PC-9 (cell line): Measurements from ENCODE around the gene FREM3. TPM values are rescaled to one million over a fixed set of nuclear protein-coding genes. Genes with fewer than 3 reads are reported as not detected.
"Not testable (repeated sequence)": the region's sequence is repeated elsewhere in the genome, so short reads cannot be mapped to it uniquely, and the experiment has no call there.

ENCODE experiments used
- BruUV-seq: library from RNA; stranded (reverse); fragments of 400-500 nt; replicated peaks from 2 replicates; lab custom pipeline; 2021; lab: Mats Ljungman, UMichigan
- CTCF ChIA-PET: fragments of 300-600 bp; sonication (Branson Sonifier 250); formaldehyde crosslinking; loops from one replicate; lab custom pipeline; 2022; ENCODE audit warnings: antibody characterized with exemption; lab: Charles Lee
- POLR2A ChIA-PET: fragments of 300-600 bp; sonication (Branson Sonifier 250); formaldehyde crosslinking; loops from one replicate; lab custom pipeline; 2022; ENCODE audit warnings: antibody characterized with exemption; ENCODE audit not compliant: unreplicated experiment; lab: Charles Lee
- DNase-seq, 2 experiments: peaks; one replicate each; pipeline versions ENCODE4 v3.0.0 to v3.0.0-alpha.2; 2015 to 2022; ENCODE audit warnings: mixed read lengths in 1 of 2
- H2AFZ ChIP-seq: fragments of 200-600 bp; sonication (generic); 2 replicates; pipeline ENCODE4 v1.8.1; 2017; ENCODE audit warnings: antibody characterized with exemption
- H3F3A ChIP-seq: fragments of 200-600 bp; sonication (generic); 2 replicates; pipeline ENCODE4 v1.8.1; 2017; ENCODE audit warnings: antibody characterized with exemption, mild to moderate bottlenecking, low read depth; ENCODE audit not compliant: insufficient read depth
- H3K27ac ChIP-seq: fragments of 200-600 bp; sonication (generic); 2 replicates; pipeline ENCODE4 v1.6.1; 2016; ENCODE audit warnings: mixed run types
- H3K27me3 ChIP-seq: fragments of 200-600 bp; sonication (generic); 2 replicates; pipeline ENCODE4 v1.6.1; 2016; ENCODE audit warnings: low read depth, mixed run types; ENCODE audit not compliant: insufficient read depth
- H3K36me3 ChIP-seq: fragments of 200-600 bp; sonication (generic); 2 replicates; pipeline ENCODE4 v1.6.1; 2016; ENCODE audit warnings: low read depth, mixed run types
- H3K4me1 ChIP-seq: fragments of 200-600 bp; sonication (generic); replicated peaks from 2 replicates; pipeline ENCODE4 v1.6.1; 2016; ENCODE audit warnings: mixed run types; ENCODE audit not compliant: insufficient read depth
- H3K4me2 ChIP-seq: fragments of 200-600 bp; sonication (generic); 2 replicates; pipeline ENCODE4 v1.6.1; 2017; ENCODE audit warnings: mixed run types
- H3K4me3 ChIP-seq: fragments of 200-600 bp; sonication (generic); 2 replicates; pipeline ENCODE4 v1.6.1; 2016; ENCODE audit warnings: mixed run types
- H3K79me2 ChIP-seq: fragments of 200-600 bp; sonication (generic); 2 replicates; pipeline ENCODE4 v1.6.1; 2017; ENCODE audit warnings: low read depth, mixed run types
- H3K9me2 ChIP-seq: fragments of 200-600 bp; sonication (generic); 2 replicates; pipeline ENCODE4 v1.8.1; 2017; ENCODE audit warnings: mild to moderate bottlenecking; ENCODE audit not compliant: insufficient read depth
- H3K9me3 ChIP-seq: fragments of 200-600 bp; sonication (generic); 2 replicates; pipeline ENCODE4 v1.8.1; 2016; ENCODE audit warnings: low read depth; ENCODE audit not compliant: insufficient read depth
- H4K20me1 ChIP-seq: fragments of 200-600 bp; sonication (generic); 2 replicates; pipeline ENCODE4 v1.8.1; 2017; ENCODE audit not compliant: insufficient read depth
- CTCF ChIP-seq: fragments of 200-600 bp; sonication (generic); conservative IDR thresholded peaks from 2 replicates; pipeline ENCODE4 v1.6.1; 2017; ENCODE audit warnings: mixed run types, antibody characterized with exemption, mild to moderate bottlenecking, moderate library complexity
- EZH2 ChIP-seq: fragments of 200-600 bp; sonication (generic); IDR thresholded peaks from 2 replicates; pipeline ENCODE4 v1.8.0; 2017; ENCODE audit warnings: antibody characterized with exemption, low read depth
- intact Hi-C: fragments of 100-400 bp; cut with micrococcal nuclease; formaldehyde crosslinking; loops from one replicate; pipeline ENCODE4 v1.10.0; 2022; ENCODE audit not compliant: unreplicated experiment
- total RNA-seq: library from RNA; stranded (reverse); gene quantifications from 2 replicates; pipeline ENCODE4 v1.2.3, GENCODE V29; 2021

FREM3 gene
- total RNA-seq, 1 experiment from 2014 or later, result not detected

- BruUV-seq, result no TSS peak
- intact Hi-C loops, result no loop called here
- POLR2A ChIA-PET, result no interaction called here
Observed at GRCh38 chr4:143693856-143694255, 6.6 kb downstream of the FREM3 start.

DNA sequence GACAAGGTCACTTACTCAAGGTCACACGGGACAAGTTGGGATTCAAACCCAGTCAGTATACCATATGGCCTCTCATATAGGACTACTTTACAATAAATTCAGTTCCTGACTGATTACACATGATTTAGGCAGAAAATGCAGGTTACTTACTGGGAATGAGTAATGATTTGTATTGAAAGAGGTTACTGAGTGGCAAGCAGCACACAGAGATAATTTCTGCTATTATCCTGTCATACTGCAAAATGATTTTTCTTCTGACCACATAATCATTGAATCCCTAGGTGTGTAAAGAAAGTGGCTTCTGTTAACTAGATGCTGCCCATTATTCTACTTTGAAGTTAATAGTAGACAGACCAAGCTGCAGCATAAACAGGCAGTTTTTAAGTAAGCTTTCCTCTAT, 8.2 kb downstream of the FREM3 start:
- no peaks in the 10 kb centered on the region for H3F3A ChIP-seq
- no peaks in the 10 kb centered on the region for H3K36me3 ChIP-seq
- POLR2A ChIA-PET, result no interaction called here
- BruUV-seq, result no TSS peak
- H3K4me3 ChIP-seq, result no peak overlapping the region
- H3K4me1 ChIP-seq, result no peaks in the 10 kb centered on the region
- no peak overlapping the region for H2AFZ ChIP-seq
- CTCF ChIA-PET, result no interaction called here
- no peaks in the 10 kb centered on the region for H3K9me3 ChIP-seq
- H3K4me2 ChIP-seq, result no peak overlapping the region
- H4K20me1 ChIP-seq, result no peaks in the 10 kb centered on the region
- H3K9me2 ChIP-seq, result no peaks in the 10 kb centered on the region
- no peaks in the 10 kb centered on the region for H3K79me2 ChIP-seq
- TF ChIP-seq EZH2, result no peak
- TF ChIP-seq CTCF, result no peak
- no peak for DNase-seq
- no peaks in the 10 kb centered on the region for H3K27me3 ChIP-seq
- no peak overlapping the region for H3K27ac ChIP-seq
- intact Hi-C loops, result no loop called here

More at GRCh38 chr4:143693856-143694255, 6.6 kb downstream of the FREM3 start:
- Histone ChIP-seq H3F3A (no peaks in the 10 kb centered on the region), H3K4me3 (no peak overlapping the region), H3K4me2 (no peak overlapping the region), H3K36me3 (no peaks in the 10 kb centered on the region), H4K20me1 (no peaks in the 10 kb centered on the region), H3K9me3 (no peaks in the 10 kb centered on the region), H3K9me2 (no peaks in the 10 kb centered on the region), H3K27me3 (no peaks in the 10 kb centered on the region), H3K79me2 (no peaks in the 10 kb centered on the region), H3K4me1 (no peaks in the 10 kb centered on the region), H2AFZ (no peak overlapping the region), H3K27ac (no peak overlapping the region)
- CTCF ChIA-PET, result no interaction called here
- no peak for DNase-seq
- TF ChIP-seq CTCF (no peak), EZH2 (no peak)

DNA sequence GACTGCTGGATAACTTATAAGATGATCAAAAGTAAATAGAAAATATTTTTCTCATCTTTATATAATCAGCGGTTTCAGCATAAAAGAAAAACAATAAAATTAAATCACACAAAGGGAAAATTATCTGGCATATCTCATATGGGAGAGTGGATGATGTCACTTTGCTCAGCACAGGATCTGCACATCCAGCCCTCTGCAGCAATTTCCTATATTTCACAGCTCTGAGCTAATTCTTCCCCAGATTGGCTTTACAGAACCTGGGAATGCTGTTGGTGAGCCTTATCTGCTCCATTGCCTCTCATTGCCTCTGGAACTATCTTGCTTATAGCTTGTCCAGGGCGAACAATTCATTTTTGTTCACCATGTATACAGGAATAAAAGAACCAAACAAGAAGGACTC, 21.0 kb downstream of the FREM3 start:
- Histone ChIP-seq H3K36me3 (no peaks in the 10 kb centered on the region), H3K4me2 (no peak overlapping the region), H3K4me3 (no peak overlapping the region), H3K9me2 (no peaks in the 10 kb centered on the region), H4K20me1 (no peaks in the 10 kb centered on the region), H3K27me3 (no peaks in the 10 kb centered on the region), H3F3A (no peaks in the 10 kb centered on the region), H3K9me3 (no peaks in the 10 kb centered on the region), H3K27ac (no peak overlapping the region), H2AFZ (no peak overlapping the region), H3K79me2 (no peaks in the 10 kb centered on the region), H3K4me1 (no peaks in the 10 kb centered on the region)
- TF ChIP-seq EZH2 (no peak), CTCF (no peak)
- CTCF ChIA-PET, result no interaction called here
- BruUV-seq, result no TSS peak
- intact Hi-C loops, result no loop called here
- no peak for DNase-seq
- POLR2A ChIA-PET, result no interaction called here

DNA sequence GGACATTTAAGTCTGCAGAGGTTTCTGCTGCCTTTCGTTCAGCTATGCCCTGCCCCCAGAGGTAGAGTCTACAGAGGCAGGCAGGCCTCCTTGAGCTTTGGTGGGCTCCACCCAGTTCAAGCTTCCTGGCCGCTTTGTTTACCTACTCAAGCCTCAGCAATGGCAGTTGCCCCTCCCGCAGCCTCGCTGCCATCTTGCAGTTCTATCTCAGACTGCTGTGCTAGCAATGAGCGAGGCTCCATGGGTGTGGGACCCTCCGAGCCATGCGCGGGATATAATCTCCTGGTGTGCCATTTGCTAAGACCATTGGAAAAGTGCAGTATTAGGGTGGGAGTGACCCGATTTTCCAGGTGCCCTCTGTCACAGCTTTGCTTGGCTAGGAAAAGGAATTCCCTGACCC, 26.8 kb downstream of the FREM3 start:
- H2AFZ ChIP-seq, H3K9me3 ChIP-seq, H3K4me3 ChIP-seq, DNase-seq, H3K36me3 ChIP-seq, H3K4me1 ChIP-seq, intact Hi-C loops, H3K9me2 ChIP-seq, H3K27me3 ChIP-seq, H3F3A ChIP-seq, POLR2A ChIA-PET, H3K79me2 ChIP-seq, H3K27ac ChIP-seq, BruUV-seq, H3K4me2 ChIP-seq, H4K20me1 ChIP-seq, CTCF ChIA-PET: not testable (repeated sequence)
